SHP77 (cell line): ENCODE results near the gene TEAD2.
"Not testable (repeated sequence)": the region's sequence is repeated elsewhere in the genome, so short reads cannot be mapped to it uniquely, and the experiment has no call there.

Experiments used
- DNase-seq, 2 experiments: peaks; one replicate each; lab custom pipeline; 2025; lab: John Stamatoyannopoulos, UW

Gene TEAD2

DNA sequence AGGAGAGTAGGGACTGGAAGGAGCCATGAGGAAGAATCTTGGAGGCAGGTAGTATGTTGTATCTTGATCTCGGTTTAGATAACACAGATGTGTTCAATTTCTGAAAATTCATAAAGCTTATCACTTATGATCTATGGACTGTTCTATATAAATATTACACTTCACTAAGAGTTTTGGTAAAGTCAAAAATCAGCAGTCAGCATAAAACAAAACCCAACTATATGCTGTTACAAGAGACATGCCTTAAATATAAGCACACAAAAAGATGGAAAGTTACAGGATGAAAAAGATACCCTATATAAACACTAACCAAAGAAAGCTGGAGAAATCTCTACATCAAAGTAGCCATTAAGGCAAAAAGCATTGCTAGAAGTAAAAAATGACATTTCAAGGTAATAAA lies 21.4 kb upstream of the TEAD2 start:
- DNase-seq: no peak

DNA sequence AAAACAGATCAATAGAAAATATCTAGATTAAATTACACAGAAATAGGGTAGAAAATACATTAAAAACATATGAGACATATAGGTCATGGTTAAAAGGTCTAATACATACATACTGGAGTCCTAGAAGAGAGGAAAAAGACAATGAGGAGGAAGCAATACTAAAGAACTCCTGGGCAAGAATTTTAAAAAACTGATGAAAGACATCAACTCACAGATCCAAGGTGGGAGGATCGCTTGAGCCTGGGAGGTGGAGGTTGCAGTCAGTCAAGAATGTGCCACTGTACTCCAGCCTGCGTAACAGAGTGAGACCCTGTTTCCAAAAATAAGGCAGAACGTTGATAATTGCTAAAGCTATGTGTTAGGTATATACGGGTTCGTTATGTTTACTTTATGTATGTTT lies 20.4 kb upstream of the TEAD2 start:
- no peak for DNase-seq

DNA sequence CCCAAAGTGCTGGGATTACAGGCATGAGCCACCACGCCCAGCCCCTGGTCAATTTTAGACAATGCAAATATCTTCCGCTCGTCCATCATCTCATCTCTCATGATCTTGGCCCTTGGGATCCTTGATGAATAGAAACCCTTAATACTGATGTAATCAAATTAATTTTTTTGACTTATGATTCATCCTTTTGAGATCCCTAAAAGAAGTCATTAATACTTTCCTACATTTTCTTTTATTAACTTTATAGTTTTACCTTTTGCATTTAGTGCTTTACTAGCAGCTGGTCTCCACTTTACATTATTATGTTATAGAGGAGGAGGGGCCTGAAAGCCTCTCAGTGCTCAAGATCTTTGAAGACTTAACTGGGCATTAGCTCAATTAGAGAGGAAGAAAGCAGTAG lies 18.2 kb upstream of the TEAD2 start:
- no peak for DNase-seq

DNA sequence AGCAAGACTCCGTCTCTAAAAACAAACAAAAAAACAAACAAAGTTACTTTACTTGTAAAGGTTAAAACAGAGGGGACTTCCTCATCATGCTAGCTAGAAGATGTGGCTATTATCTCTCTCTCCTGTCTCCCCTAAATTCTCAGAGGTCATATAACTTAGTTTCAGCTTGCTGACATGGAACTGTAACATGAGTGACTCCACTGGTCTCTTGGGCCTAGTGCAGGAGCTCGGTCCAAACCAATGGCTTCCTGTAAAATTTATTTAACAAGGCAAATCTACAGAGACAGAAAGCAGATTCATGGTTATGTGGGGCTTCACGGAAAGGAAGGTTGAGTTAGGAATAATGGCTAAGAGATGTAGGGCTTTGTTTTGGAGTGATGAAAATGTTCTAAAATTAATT lies 16.3 kb upstream of the TEAD2 start:
- no peak for DNase-seq

- DNase-seq: no peak
Measured at GRCh38 chr19:49374665-49375434, 12.6 kb upstream of the TEAD2 start.

GRCh38 chr19:49373174-49373573 lies 11.0 kb upstream of the TEAD2 start:
- not testable (repeated sequence) for DNase-seq

- no peak for DNase-seq
Measured at GRCh38 chr19:49371184-49371583, 9.0 kb upstream of the TEAD2 start.

DNA sequence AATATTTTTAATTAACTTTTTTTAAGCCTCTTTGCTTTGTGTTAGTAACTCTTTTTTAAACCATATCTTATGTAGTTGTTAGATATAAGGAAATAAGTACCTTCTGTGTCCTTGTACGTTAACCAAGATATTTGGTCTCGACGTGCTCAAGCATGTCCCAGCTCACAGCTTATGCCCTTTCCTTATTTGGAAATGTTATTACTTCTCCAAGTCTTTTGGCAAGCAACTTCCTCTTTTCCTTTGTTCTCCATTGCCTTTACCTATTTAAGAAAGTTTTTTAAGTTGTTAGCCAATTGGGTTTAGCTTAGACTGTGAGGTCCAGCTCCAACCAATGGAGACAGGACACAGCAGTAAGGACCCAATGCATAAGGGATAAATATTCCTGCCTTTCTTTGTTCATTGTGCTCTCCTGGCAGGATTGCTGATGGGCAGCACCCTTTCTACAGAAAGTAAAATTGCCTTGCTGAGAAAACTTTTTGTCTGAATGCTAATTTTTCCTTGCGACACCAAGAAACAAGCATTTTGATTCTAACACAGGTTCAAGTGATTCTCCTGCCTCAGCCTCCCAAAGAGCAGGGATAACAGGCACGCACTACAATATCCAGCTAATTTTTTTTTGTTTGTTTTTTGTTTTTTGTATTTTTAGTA lies 6.6 kb upstream of the TEAD2 start:
- no peak for DNase-seq

DNA sequence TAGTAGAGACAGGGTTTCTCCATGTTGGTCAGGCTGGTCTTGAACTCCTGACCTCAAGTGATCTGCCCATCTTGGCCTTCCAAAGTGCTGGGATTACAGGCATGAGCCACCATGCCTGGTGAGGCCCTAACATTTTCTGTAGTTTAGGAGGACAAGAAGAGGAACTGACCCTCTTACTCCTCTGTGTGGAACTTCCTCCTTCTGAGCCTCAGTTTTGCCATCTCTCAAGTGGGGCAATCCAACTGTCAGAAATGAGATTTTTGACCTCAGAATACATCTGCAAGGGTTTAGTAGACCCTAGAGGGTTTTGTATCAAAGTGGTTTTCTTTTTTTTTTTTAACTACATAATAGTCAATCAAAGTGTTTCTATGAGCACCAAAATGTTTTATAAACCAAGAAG lies 3.9 kb upstream of the TEAD2 start:
- DNase-seq: no peak

DNA sequence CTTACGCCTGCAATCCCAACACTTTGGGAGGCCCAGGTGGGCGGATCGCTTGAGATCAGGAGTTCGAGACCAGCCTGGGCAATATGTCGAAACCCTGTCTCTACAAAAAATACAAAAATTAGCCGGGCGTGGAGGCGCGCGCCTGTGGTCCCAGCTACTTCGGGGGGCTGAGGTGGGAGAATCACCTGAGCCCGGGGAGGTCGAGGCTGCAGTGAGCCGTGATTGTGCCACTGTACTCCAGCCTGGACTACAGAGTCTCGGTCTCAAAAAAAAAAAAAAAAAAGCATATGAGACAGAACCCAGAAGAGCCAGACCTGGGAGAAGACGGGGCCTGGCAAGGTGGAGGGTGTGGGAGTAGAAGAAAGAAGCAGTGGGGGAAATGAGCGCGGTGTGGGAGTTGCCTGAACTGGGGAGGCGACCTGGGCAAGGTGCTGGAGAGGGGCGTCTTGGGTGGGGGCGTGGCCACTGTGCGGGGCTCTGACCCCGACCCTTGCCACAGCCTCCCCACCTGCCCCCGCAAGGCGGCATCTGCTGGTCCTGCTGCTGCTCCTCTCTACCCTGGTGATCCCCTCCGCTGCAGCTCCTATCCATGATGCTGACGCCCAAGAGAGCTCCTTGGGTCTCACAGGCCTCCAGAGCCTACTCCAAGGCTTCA lies 2.0 kb upstream of the TEAD2 start:
- DNase-seq: no peak

DNA sequence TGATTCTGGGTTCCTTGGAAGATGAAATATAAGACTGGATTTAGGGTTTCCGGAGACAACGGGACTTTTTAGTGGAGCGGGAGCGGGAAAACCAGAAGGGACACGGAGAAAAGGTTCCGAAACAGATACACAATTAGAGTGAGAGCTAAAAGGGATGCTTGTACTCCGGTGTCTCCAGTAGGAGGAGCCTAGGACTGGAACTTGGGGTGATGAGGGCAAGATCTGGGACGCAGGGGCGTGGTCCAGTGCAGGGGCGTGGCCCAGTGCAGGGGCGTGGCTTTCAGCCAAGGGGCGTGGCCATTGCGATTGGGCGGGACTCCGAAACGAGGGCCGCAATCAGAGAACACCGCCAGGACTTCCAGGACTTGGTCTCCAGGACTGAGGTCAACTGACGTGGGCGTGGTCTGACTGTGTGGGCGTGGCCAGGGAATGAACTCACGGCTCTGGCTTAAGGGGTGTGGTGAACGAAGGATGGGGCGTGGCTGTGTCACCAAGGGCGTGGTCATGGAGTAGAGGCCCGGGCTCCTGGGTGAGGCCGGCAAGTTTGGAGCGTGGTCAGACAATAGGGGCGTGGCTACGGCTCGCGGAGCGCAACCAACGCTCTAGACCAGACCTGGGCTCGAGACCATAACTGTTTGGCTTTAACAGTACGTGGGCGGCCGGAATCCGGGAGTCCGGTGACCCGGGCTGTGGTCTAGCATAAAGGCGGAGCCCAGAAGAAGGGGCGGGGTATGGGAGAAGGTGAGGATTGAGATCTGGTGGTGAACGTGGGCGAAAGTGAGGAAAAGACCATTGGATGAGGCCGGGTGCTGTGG lies 1.3 kb upstream of the TEAD2 start, which contains the start of gene DKKL1:
Gene DKKL1 (plus strand): TSS at position 610 of the 815 bp plus-strand sequence. CDS start 122 bp downstream, at position 732.
- DNase-seq: no peak

GRCh38 chr19:49362929-49363267 lies 682 bp upstream of the TEAD2 start:
- no peak for DNase-seq

GRCh38 chr19:49361438-49362047 lies 673 bp downstream of the TEAD2 start:
- no peak for DNase-seq

DNA sequence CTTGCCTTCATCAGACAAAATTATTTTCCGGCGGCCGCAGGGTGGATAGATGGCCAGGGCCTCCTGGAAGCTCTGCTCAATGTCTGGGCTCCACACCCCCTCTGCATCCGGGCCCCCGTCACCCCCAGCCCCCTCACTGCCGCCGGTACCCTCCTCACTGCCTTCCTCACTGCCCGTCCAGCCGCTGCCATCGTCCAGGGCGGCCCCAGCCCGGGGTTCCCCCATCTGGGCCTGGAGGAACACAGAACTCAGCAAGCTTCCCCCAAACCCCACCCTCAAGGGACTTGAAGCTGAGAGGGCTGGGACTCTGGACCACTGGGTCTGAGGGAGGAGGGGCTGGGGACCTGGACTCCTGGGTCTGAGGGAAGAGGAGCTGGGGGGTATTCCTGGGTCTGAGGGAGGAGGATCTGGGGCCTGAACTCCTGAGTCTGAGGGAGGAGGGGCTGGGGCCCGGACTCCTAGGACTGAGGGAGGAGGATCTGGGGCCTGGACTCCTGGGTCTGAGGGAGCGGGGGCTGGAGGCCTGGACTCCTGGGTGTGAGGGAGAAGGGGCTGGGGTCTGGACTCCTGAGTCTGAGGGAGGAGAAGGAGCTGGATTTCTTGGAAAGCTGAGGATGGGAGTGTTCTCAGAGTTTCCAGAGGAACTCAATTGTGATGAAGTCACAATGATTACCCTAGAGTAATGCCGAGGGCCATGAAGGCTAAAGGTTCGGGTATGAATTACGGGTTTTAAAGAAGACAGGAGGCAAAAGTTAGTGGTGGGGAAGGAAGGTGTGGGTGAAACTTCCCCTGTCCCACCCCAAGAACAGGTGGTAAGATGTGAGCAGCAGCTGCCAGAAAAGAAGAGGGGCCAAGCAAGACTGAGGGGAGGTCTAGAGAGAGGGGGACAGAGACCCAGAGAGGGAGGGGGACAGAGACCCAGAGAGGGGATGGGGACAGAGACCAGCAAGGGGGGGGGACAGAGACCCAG lies 2.1 kb downstream of the TEAD2 start:
- no peak for DNase-seq

DNA sequence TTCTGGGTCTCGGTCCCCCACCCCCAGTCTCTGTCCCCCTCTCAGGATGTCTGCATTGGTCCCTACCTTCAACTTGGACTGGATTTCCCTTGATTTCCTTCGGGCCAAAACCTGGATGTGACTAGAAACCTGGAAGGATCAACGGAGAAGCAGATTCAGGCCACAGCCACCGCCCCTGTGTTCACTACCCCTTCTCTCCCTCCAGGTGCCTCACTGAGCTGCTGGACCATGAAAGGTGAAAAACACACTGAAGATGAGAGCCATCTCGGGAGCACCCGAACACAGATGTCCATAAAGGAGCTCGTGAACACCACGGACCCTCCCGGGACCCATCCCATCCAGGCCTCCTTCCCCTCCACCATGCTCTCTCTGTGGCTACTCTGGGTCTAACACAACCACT lies 5.0 kb downstream of the TEAD2 start:
- no peak for DNase-seq

- DNase-seq: no peak
Measured at GRCh38 chr19:49356382-49356781, 5.8 kb downstream of the TEAD2 start.

- DNase-seq: no peak
Measured at GRCh38 chr19:49355909-49356353, 6.3 kb downstream of the TEAD2 start.

- no peak for DNase-seq
Measured at GRCh38 chr19:49349567-49349966, 12.6 kb downstream of the TEAD2 start.

DNA sequence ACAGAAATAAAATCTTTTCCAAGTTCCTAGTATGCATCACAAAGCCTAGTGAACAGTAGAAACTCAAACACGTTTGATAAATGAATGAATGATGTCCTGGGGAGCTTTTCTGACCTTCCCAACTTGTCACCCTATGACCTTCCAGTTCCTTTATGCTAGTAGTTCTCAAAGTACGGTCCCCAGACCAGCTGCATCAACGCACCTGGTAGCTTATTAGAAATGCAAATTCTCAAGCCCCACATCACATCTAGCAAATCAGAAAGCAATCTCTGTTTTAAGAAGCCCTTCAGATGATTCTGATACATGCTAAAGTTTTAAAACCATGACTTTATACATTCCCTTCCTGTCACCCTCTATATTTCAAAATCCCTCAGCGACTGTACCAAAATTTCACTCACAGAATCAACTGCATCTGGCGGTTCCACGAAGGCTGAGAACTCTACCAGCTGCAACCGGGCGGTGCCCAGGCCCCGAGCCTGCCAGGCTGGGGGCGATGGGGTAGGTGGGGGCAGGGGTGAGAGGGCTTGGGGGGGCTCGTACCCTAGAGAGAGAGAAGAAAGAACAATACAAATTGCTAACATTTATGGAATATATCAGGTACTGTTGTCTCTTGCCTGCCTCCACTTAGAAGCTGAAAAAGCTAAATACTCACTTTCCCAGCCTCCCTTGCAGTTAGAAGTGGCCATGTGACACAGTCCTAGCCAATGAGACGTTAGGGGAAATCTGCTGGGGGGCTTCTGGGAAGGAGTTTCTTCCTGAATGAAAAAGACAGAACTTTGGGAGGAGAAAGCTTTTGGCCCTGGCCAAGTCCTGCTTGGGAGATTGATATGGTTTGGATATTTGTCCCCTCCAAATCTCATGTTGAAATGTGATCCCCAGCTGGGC lies 13.7 kb downstream of the TEAD2 start:
- DNase-seq: no peak

GRCh38 chr19:49347835-49348234 lies 14.4 kb downstream of the TEAD2 start:
- no peak for DNase-seq
